AG09309 (cell line): ENCODE results near the gene HK2.

Experiments used
- DNase-seq: peaks from one replicate; pipeline ENCODE4 v3.0.0-alpha.2; 2010; ENCODE audit warnings: low read depth
- H3K4me3 ChIP-seq: 2 replicates; pipeline ENCODE4 v1.5.1; 2011; ENCODE audit warnings: mild to moderate bottlenecking, low read depth, low read length, moderate library complexity; ENCODE audit not compliant: control insufficient read depth
- TF ChIP-seq, protein P1 (sequence below): IDR thresholded peaks from 2 replicates; pipeline ENCODE4 v1.5.1; 2011; ENCODE audit warnings: mild to moderate bottlenecking, low read depth, low read length, inconsistent platforms; ENCODE audit not compliant: insufficient read depth, control insufficient read depth; ENCODE audit errors: missing control alignments

Gene HK2

DNA sequence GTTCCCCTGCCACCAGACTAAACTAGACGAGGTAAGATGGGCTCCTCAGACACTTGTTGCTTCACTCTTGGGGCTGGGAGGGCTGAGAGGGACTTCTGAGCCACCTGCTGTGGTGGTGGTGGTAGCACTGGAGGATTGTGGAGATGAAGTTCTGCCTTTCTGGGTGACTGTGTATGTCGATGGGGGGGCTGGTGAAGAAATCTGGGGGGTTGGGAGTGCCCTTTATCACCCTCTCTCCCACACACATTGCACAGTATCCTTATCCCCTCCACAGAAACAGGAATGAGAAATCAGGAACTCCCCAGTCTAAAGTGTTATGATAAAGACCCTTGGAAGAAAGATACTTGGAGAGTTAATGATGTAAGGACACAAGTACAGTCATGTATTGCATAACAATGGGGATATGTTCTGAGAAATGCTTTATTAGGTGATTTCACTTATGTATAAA lies 38.5 kb downstream of the HK2 start:
- TF ChIP-seq, protein P1, sequence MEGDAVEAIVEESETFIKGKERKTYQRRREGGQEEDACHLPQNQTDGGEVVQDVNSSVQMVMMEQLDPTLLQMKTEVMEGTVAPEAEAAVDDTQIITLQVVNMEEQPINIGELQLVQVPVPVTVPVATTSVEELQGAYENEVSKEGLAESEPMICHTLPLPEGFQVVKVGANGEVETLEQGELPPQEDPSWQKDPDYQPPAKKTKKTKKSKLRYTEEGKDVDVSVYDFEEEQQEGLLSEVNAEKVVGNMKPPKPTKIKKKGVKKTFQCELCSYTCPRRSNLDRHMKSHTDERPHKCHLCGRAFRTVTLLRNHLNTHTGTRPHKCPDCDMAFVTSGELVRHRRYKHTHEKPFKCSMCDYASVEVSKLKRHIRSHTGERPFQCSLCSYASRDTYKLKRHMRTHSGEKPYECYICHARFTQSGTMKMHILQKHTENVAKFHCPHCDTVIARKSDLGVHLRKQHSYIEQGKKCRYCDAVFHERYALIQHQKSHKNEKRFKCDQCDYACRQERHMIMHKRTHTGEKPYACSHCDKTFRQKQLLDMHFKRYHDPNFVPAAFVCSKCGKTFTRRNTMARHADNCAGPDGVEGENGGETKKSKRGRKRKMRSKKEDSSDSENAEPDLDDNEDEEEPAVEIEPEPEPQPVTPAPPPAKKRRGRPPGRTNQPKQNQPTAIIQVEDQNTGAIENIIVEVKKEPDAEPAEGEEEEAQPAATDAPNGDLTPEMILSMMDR = no peak

DNA sequence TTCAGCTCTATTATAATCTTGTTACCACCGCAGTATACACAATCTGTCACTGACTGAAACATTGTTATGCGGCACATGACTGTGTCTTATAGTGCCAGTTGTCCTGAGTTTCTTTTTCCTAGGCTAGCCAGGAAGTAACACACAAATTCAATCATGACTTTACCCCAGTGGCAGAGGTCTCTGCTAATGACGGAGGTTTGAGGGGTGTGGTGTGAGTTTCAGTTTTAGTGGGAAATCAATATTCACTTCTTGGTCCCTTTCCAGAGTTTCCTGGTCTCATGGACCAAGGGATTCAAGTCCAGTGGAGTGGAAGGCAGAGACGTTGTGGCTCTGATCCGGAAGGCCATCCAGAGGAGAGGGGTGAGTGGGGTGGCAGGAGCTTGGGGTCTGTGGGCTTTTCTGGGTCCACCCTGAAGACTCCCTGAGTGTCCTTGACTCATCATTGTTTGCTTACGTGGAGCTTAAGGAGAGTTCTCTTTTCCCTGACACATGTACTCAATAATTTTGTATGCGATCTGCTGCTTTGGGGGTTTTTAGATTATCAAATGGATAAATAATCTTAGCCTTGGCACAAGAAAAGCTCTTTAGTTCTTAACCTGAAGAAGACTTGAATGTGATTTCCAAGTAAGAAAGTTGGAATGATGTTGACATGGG lies 39.2 kb downstream of the HK2 start:
- no peak overlapping the region for H3K4me3 ChIP-seq
- TF ChIP-seq, protein P1 = no peak
- no peak for DNase-seq

More for the DNA sequence above, 38.5 kb downstream of the HK2 start:
- no peak overlapping the region for H3K4me3 ChIP-seq
- DNase-seq = no peak

DNA sequence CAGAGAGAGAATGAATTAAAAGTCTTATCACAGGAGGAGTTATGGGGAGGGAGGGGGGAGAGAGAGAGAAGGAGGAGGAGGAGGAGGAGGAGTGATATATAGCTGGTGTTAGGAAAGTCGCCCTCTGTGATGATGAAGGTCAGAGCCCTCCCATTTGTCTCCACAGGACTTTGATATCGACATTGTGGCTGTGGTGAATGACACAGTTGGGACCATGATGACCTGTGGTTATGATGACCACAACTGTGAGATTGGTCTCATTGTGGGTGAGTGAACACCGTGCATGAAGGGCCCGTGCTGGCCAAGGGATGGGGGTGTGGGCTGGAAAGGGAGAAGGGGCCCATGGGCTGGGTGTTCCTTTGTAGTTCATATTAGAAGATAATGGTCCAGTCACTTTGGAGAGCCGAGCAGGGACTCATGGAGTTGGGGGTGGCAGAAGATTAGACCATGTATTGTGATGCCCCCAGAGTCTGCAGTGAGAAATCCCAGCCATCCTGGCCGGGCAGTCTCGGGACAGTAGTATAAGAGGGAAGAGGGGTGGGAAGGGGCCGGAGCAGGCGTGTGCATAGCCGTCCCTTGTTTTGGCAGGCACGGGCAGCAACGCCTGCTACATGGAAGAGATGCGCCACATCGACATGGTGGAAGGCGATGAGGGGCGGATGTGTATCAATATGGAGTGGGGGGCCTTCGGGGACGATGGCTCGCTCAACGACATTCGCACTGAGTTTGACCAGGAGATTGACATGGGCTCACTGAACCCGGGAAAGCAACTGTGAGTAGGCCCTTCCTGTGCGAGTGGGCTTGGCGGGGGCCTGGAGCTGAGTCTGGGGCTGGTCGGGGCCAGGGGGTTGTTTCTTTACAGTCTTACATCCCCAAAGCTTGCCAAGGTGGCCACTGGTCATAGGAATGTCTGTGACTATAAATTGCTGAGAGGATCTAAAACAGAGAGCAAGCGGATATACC lies 40.0 kb downstream of the HK2 start:
- TF ChIP-seq, protein P1 = no peak
- no peak for DNase-seq

DNA sequence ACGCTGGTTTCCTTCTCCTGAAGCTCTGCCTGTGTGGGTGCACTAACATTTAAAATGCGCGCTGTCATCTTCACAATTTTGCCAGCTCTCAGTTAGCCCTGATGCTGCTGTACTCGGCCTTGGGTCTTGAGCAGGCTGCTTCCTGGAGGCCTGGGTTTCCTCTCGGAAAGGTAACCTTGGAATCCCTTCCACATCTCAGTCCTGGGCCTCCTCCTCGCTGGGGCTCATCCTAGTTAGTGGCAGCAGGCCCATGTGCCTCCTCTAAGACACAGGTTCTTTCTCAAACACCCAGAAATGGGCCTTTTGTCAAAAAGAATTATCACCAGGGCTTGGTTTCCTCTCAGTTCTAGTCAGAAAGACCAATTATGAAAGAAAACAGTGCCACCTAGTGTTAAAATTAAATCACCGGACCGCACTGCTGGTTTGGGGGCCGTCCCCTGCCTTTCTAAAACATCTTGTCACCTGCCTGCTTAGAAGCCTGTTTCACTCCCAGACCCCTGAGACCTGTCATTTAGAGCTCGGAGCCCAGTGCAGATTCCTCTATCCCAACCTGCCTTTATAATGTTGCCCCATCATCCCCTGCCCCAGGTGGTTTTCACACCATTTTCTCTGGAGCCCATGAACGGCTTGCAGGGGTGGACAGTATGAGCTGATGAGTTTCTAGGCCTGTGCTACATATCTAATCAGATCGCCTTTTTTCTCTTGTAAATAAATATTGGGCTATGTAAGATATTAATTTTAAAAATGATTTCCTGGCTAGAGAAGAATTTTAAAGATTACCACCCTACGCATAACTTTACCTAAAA lies 42.4 kb downstream of the HK2 start:
- no peak overlapping the region for H3K4me3 ChIP-seq
- DNase-seq = no peak
- TF ChIP-seq, protein P1 = peak; percentile 65

More for the DNA sequence above, 40.0 kb downstream of the HK2 start:
- no peak overlapping the region for H3K4me3 ChIP-seq

DNA sequence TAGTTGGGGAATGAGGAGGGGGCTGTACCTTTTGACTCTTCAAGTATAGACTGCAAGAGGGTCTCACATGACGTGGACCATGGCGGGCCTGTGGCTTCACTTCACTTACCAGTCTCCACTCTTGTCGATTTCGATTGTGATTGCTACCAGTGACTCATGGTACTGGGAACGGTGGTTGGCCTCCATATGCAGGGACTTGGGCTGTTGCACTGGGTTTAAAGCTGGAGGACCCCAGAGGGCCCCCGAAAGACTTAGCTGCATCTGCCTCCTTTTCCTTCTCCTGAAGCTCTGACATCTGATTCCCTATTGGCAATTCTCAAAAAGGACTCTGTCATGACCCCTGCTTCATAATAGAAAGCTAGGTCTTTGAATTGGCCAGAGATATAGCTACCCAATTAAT lies 43.4 kb downstream of the HK2 start:
- TF ChIP-seq, protein P1 = no peak
- no peak overlapping the region for H3K4me3 ChIP-seq
- DNase-seq = no peak

DNA sequence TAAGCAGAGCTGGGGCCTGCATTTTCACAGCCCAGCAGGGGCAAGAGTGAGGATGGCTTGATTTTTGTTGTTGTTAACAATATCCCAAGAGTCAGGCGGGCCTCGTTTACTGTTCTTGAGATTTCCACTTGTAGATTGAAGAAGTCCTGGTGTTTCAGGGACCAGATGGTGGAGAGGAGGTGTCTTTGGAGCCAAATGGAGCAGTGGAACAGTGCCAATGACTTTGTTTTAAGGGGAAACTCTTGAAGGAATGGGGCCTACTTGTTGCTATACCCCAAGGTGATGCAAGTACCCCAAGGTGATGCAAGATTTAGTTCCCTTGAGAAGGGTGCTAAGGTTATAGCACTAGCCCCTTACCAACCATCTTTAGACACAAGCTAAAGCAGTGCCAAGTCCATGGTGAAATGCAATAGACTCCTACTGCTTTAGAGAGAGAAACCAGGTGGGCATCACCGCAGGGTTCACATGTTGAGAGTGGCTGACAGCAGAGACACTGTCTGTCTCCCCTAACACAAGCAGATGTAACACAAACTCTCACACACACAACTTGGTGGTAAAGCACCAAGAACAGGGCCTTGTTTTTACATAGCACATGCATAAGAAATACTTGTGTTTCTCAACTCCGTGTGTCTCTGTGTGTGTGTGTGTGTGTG lies 44.0 kb downstream of the HK2 start:
- H3K4me3 ChIP-seq = no peak overlapping the region
- no peak for DNase-seq
- TF ChIP-seq, protein P1 = no peak
